H9 (cell line): ENCODE data around the gene PHTF1. TPM values are rescaled to one million over a fixed set of nuclear protein-coding genes. Genes with fewer than 3 reads are reported as not detected.

ENCODE experiments used
- DNase-seq: peaks from one replicate; pipeline ENCODE4 v3.0.0-alpha.2; 2017
- H2AFZ ChIP-seq: one replicate; pipeline ENCODE4 v1.6.1; 2013; ENCODE audit warnings: mild to moderate bottlenecking, low read length, control low read depth, moderate library complexity
- H2AK5ac ChIP-seq: 2 replicates; pipeline ENCODE4 v1.6.1; 2013; ENCODE audit warnings: low read length, control low read depth, mixed read lengths; ENCODE audit not compliant: insufficient read length
- H2BK120ac ChIP-seq: one replicate; pipeline ENCODE4 v1.6.1; 2013; ENCODE audit warnings: low read depth, mild to moderate bottlenecking, low read length, control low read depth, inconsistent platforms; ENCODE audit not compliant: poor library complexity, severe bottlenecking
- H2BK12ac ChIP-seq: 2 replicates; pipeline ENCODE4 v1.6.1; 2013; ENCODE audit warnings: low read length, control low read depth, mixed read lengths, low read depth; ENCODE audit not compliant: insufficient read length
- H2BK15ac ChIP-seq: 2 replicates; pipeline ENCODE4 v1.6.1; 2013; ENCODE audit warnings: low read depth, low read length, control low read depth
- H2BK20ac ChIP-seq: one replicate; pipeline ENCODE4 v1.6.1; 2013; ENCODE audit warnings: low read depth, mild to moderate bottlenecking, low read length, control low read depth, inconsistent platforms; ENCODE audit not compliant: poor library complexity, severe bottlenecking
- H2BK5ac ChIP-seq: 2 replicates; pipeline ENCODE4 v1.6.1; 2013; ENCODE audit warnings: low read length, control low read depth, mixed read lengths; ENCODE audit not compliant: insufficient read length
- H3K14ac ChIP-seq: 2 replicates; pipeline ENCODE4 v1.6.1; 2013; ENCODE audit warnings: low read length, control low read depth; ENCODE audit not compliant: insufficient read depth
- H3K18ac ChIP-seq: 2 replicates; pipeline ENCODE4 v1.6.1; 2013; ENCODE audit warnings: low read depth, mild to moderate bottlenecking, mixed read lengths, low read length, control low read depth; ENCODE audit not compliant: insufficient read length
- H3K23ac ChIP-seq: 2 replicates; pipeline ENCODE4 v1.6.1; 2013; ENCODE audit warnings: low read length, control low read depth, mixed read lengths, low read depth; ENCODE audit not compliant: insufficient read length
- H3K23me2 ChIP-seq: 2 replicates; pipeline ENCODE4 v1.6.1; 2013; ENCODE audit warnings: low read depth, mild to moderate bottlenecking, mixed read lengths, low read length, control low read depth; ENCODE audit not compliant: insufficient read length, poor library complexity, severe bottlenecking
- H3K27ac ChIP-seq: 2 replicates; pipeline ENCODE4 v1.5.1; 2013; ENCODE audit warnings: low read length, control low read depth, mixed read lengths, low read depth; ENCODE audit not compliant: insufficient read length
- H3K27me3 ChIP-seq: 2 replicates; pipeline ENCODE4 v1.6.1; 2013; ENCODE audit warnings: low read length, control low read depth, inconsistent platforms; ENCODE audit not compliant: insufficient read depth
- H3K4ac ChIP-seq: 2 replicates; pipeline ENCODE4 v1.6.1; 2013; ENCODE audit warnings: low read depth, mild to moderate bottlenecking, control low read depth, inconsistent platforms, low read length, moderate library complexity
- H3K4me1 ChIP-seq: 2 replicates; pipeline ENCODE4 v1.6.1; 2013; ENCODE audit warnings: low read length, control low read depth, inconsistent platforms; ENCODE audit not compliant: insufficient read depth
- H3K4me2 ChIP-seq: 2 replicates; pipeline ENCODE4 v1.6.1; 2013; ENCODE audit warnings: low read length, control low read depth, mixed read lengths; ENCODE audit not compliant: insufficient read length, insufficient read depth
- H3K56ac ChIP-seq: 2 replicates; pipeline ENCODE4 v1.6.1; 2013; ENCODE audit warnings: low read depth, mild to moderate bottlenecking, mixed read lengths, low read length, control low read depth; ENCODE audit not compliant: insufficient read length
- H3K79me1 ChIP-seq: 2 replicates; pipeline ENCODE4 v1.6.1; 2013; ENCODE audit warnings: low read depth, mild to moderate bottlenecking, moderate library complexity, low read length, control low read depth, inconsistent platforms; ENCODE audit not compliant: insufficient read depth, poor library complexity, severe bottlenecking
- H3K79me2 ChIP-seq: 2 replicates; pipeline ENCODE4 v1.6.1; 2013; ENCODE audit warnings: low read length, control low read depth, inconsistent platforms; ENCODE audit not compliant: insufficient read depth
- H3K9ac ChIP-seq: 2 replicates; pipeline ENCODE4 v1.6.1; 2013; ENCODE audit warnings: low read length, control low read depth, mixed read lengths; ENCODE audit not compliant: insufficient read length; ENCODE audit errors: extremely low read depth
- H3K9me3 ChIP-seq: one replicate; pipeline ENCODE4 v1.6.1; 2013; ENCODE audit warnings: low read depth, low read length, inconsistent platforms; ENCODE audit not compliant: control insufficient read depth
- H3T11ph ChIP-seq: one replicate; pipeline ENCODE4 v1.6.1; 2013; ENCODE audit warnings: mild to moderate bottlenecking, low read length, control low read depth, inconsistent platforms
- H4K20me1 ChIP-seq: one replicate; pipeline ENCODE4 v1.6.1; 2013; ENCODE audit not compliant: control insufficient read depth, insufficient read length, insufficient read depth
- H4K5ac ChIP-seq: 2 replicates; pipeline ENCODE4 v1.6.1; 2013; ENCODE audit warnings: low read depth, mild to moderate bottlenecking, mixed read lengths, low read length, control low read depth; ENCODE audit not compliant: insufficient read length
- H4K8ac ChIP-seq: replicated peaks from 2 replicates; pipeline ENCODE4 v1.6.1; 2013; ENCODE audit warnings: low read length, control low read depth, mixed read lengths, low read depth; ENCODE audit not compliant: insufficient read length
- H4K91ac ChIP-seq: 2 replicates; pipeline ENCODE4 v1.6.1; 2013; ENCODE audit warnings: low read depth, mild to moderate bottlenecking, moderate library complexity, mixed read lengths, low read length, control low read depth; ENCODE audit not compliant: insufficient read length
- H3K27ac Mint-ChIP-seq, 3 experiments: 2 replicates in 2 of 3; 3 replicates in 1 of 3; pipeline ENCODE4 v1.8.0; 2020 to 2021; ENCODE audit warnings: mixed read lengths in 3 of 3, mild to moderate bottlenecking in 1 of 3, moderate library complexity in 1 of 3
- H3K27me3 Mint-ChIP-seq: 2 replicates; pipeline ENCODE4 v1.8.0; 2021; ENCODE audit warnings: low read depth, mild to moderate bottlenecking, moderate library complexity, mixed read lengths
- H3K36me3 Mint-ChIP-seq, 3 experiments: 2 replicates in 2 of 3; 3 replicates in 1 of 3; pipeline ENCODE4 v1.8.0; 2020 to 2021; ENCODE audit warnings: low read depth in 3 of 3, mixed read lengths in 3 of 3; ENCODE audit not compliant: insufficient read depth in 1 of 3
- H3K4me1 Mint-ChIP-seq, 2 experiments: 2 replicates each; pipeline ENCODE4 v1.8.0; 2020; ENCODE audit warnings: mixed read lengths in 2 of 2
- H3K4me3 Mint-ChIP-seq, 2 experiments: 2 replicates in 1 of 2; 3 replicates in 1 of 2; pipeline ENCODE4 v1.8.0; 2020 to 2021; ENCODE audit warnings: mild to moderate bottlenecking in 2 of 2, mixed read lengths in 2 of 2, moderate library complexity in 1 of 2
- H3K9me3 Mint-ChIP-seq, 2 experiments: 2 replicates in 1 of 2; 3 replicates in 1 of 2; pipeline ENCODE4 v1.8.0; 2020; ENCODE audit warnings: mild to moderate bottlenecking in 2 of 2, mixed read lengths in 2 of 2, moderate library complexity in 1 of 2
- WGBS: extraction: QIAGEN DNeasy Blood & Tissue Kit; methylation state at CpG from one replicate; pipeline ENCODE4 v1.1.7; 2013; ENCODE audit warnings: missing lambda C conversion rate, low lambda C conversion rate, mixed read lengths; ENCODE audit not compliant: insufficient read length; ENCODE audit errors: extremely low coverage; 5-methylcytosine and 5-hydroxymethylcytosine counted together
- total RNA-seq: library from RNA; stranded (reverse); gene quantifications from 2 replicates; pipeline ENCODE4 v1.2.1, GENCODE V29; 2021
- TF ChIP-seq, protein P1 (sequence below): fragments of 200-600 bp; sonication (generic); conservative IDR thresholded peaks from 3 replicates; pipeline ENCODE4 v1.8.0; 2021; ENCODE audit warnings: antibody characterized with exemption, mild to moderate bottlenecking

PHTF1 gene
- total RNA-seq, 1 experiment from 2014 or later = 28.4 TPM

DNA sequence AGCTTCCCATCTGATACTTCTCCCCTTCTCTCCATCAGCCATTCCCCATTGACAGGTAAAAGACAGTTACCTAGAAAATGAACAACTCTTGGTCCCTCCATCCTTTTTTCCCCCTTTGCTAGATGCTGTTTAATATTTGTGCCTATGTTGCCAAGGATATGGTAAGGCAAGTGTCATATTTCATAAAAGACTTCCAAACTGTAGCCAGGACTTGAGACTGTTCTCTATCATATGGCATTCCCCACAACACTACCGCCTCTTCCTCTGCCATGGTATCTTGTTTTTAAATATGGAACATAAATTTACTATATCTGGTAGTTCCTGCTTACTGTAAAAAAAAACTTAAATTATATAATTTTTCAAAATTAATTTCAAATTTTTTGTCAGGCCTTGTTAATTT is 97.2 kb downstream of the PHTF1 start:
- H3K27me3 Mint-ChIP-seq = no peaks in the 10 kb centered on the region
- Histone ChIP-seq H4K91ac (no peak overlapping the region), H3T11ph (no peak overlapping the region), H3K4me1 (no peaks in the 10 kb centered on the region), H3K4me2 (no peak overlapping the region), H3K9ac (no peak overlapping the region), H3K27me3 (no peaks in the 10 kb centered on the region), H3K79me1 (no peaks in the 10 kb centered on the region), H3K14ac (no peak overlapping the region), H3K9me3 (no peaks in the 10 kb centered on the region), H2BK120ac (no peak overlapping the region), H4K5ac (no peak overlapping the region), H2BK20ac (no peak overlapping the region), H2AFZ (no peak overlapping the region), H2BK15ac (no peak overlapping the region), H3K18ac (no peak overlapping the region), H3K56ac (no peak overlapping the region), H3K23ac (no peak overlapping the region), H4K8ac (no peak overlapping the region), H3K79me2 (no peaks in the 10 kb centered on the region), H2BK5ac (no peak overlapping the region), H2BK12ac (no peak overlapping the region), H4K20me1 (no peaks in the 10 kb centered on the region), H3K23me2 (no peaks in the 10 kb centered on the region), H3K4ac (no peak overlapping the region), H2AK5ac (no peak overlapping the region), H3K27ac (no peak overlapping the region)
- H3K4me3 Mint-ChIP-seq = no peak overlapping the region
- H3K36me3 Mint-ChIP-seq = peaks cover 0 to 2% (median 0%) of the 10 kb centered on the region in 3 experiments; a peak in 1 of 7 replicates
- DNase-seq = no peak
- no peaks in the 10 kb centered on the region for H3K9me3 Mint-ChIP-seq
- H3K27ac Mint-ChIP-seq = no peak overlapping the region
- WGBS = no CpG with 5 or more reads among the region's 1 CpG
- H3K4me1 Mint-ChIP-seq = no peaks in the 10 kb centered on the region
- TF ChIP-seq, protein P1, sequence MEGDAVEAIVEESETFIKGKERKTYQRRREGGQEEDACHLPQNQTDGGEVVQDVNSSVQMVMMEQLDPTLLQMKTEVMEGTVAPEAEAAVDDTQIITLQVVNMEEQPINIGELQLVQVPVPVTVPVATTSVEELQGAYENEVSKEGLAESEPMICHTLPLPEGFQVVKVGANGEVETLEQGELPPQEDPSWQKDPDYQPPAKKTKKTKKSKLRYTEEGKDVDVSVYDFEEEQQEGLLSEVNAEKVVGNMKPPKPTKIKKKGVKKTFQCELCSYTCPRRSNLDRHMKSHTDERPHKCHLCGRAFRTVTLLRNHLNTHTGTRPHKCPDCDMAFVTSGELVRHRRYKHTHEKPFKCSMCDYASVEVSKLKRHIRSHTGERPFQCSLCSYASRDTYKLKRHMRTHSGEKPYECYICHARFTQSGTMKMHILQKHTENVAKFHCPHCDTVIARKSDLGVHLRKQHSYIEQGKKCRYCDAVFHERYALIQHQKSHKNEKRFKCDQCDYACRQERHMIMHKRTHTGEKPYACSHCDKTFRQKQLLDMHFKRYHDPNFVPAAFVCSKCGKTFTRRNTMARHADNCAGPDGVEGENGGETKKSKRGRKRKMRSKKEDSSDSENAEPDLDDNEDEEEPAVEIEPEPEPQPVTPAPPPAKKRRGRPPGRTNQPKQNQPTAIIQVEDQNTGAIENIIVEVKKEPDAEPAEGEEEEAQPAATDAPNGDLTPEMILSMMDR = no peak
